ENCODE results near the gene KCNIP1.

- TF ChIP-seq, protein P1, sequence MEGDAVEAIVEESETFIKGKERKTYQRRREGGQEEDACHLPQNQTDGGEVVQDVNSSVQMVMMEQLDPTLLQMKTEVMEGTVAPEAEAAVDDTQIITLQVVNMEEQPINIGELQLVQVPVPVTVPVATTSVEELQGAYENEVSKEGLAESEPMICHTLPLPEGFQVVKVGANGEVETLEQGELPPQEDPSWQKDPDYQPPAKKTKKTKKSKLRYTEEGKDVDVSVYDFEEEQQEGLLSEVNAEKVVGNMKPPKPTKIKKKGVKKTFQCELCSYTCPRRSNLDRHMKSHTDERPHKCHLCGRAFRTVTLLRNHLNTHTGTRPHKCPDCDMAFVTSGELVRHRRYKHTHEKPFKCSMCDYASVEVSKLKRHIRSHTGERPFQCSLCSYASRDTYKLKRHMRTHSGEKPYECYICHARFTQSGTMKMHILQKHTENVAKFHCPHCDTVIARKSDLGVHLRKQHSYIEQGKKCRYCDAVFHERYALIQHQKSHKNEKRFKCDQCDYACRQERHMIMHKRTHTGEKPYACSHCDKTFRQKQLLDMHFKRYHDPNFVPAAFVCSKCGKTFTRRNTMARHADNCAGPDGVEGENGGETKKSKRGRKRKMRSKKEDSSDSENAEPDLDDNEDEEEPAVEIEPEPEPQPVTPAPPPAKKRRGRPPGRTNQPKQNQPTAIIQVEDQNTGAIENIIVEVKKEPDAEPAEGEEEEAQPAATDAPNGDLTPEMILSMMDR (IDR thresholded peaks at IDR 0.05): no peak
- TF ChIP-seq POLR2AphosphoS5 (IDR thresholded peaks at IDR 0.05) (no peak), POLR2A (IDR thresholded peaks at IDR 0.05) (no peak), EP300 (IDR thresholded peaks at IDR 0.05) (no peak)
Observed at GRCh38 chr5:170545313-170545712, 41.5 kb downstream of the KCNIP1 start.
